K562 (cell line): ENCODE data around the gene DDX5. TPM values are rescaled to one million over a fixed set of nuclear protein-coding genes. Genes with fewer than 3 reads are reported as not detected.
A peak's percentile ranks its signal among the peaks of the same experiment; 100 is the strongest.

Experiments
- ILF3 ChIP-seq: fragments of 450-650 bp; IDR thresholded peaks from 2 replicates; pipeline ENCODE4 v1.6.1; 2018; ENCODE audit warnings: antibody characterized with exemption, mild to moderate bottlenecking, moderate library complexity, borderline replicate concordance
- MAFG ChIP-seq: fragments of 450-650 bp; conservative IDR thresholded peaks from 2 replicates; pipeline ENCODE4 v1.6.1; 2016; ENCODE audit warnings: missing genetic modification characterization, missing compliant biosample characterization
- MTA3 ChIP-seq: fragments of 450-650 bp; formaldehyde crosslinking; IDR thresholded peaks from 2 replicates; pipeline ENCODE4 v1.6.1; 2017; ENCODE audit warnings: mild to moderate bottlenecking, borderline replicate concordance
- NUFIP1 ChIP-seq: fragments of 450-650 bp; IDR thresholded peaks from 2 replicates; pipeline ENCODE4 v1.6.1; 2018; ENCODE audit not compliant: partially characterized antibody
- PRMT5 ChIP-seq: sonication (generic); formaldehyde crosslinking; IDR thresholded peaks from 2 replicates; pipeline ENCODE4 v1.5.0; 2020; ENCODE audit warnings: missing genetic modification reagents
- RBM25 ChIP-seq: fragments of 200-400 bp; formaldehyde crosslinking; IDR thresholded peaks from 2 replicates; pipeline ENCODE4 v1.6.1; 2018; ENCODE audit warnings: low read length, low read depth, moderate library complexity; ENCODE audit not compliant: severe bottlenecking
- RBM39 ChIP-seq: fragments of 200-400 bp; formaldehyde crosslinking; optimal IDR thresholded peaks from 2 replicates; pipeline ENCODE3; 2018; ENCODE audit warnings: low read depth, low read length
- TBP ChIP-seq: optimal IDR thresholded peaks from 2 replicates; pipeline ENCODE3; 2011; ENCODE audit warnings: low read depth, low read length, improper control_type of control experiment
- ZNF174 ChIP-seq: fragments of 250-450 bp; sonication (Bioruptor Pico); IDR thresholded peaks from 2 replicates; pipeline ENCODE4 v1.4.0; 2020; ENCODE audit warnings: mild to moderate bottlenecking
- ZNF274 ChIP-seq: IDR thresholded peaks from 2 replicates; pipeline ENCODE4 v1.6.1; 2011; ENCODE audit warnings: low read depth, mild to moderate bottlenecking, low read length, moderate library complexity, borderline replicate concordance
- ZNF3 ChIP-seq: fragments of 250-450 bp; sonication (Bioruptor Pico); IDR thresholded peaks from 2 replicates; pipeline ENCODE4 v1.5.0; 2021; ENCODE audit warnings: mild to moderate bottlenecking, moderate library complexity
- ZNF347 ChIP-seq: fragments of 450-650 bp; formaldehyde crosslinking; IDR thresholded peaks from 2 replicates; pipeline ENCODE4 v1.4.0; 2020; ENCODE audit warnings: low read depth, mild to moderate bottlenecking, moderate library complexity
- ZNF551 ChIP-seq: fragments of 250-450 bp; sonication (Bioruptor Pico); IDR thresholded peaks from 2 replicates; pipeline ENCODE4 v1.5.0; 2021; ENCODE audit warnings: mild to moderate bottlenecking, moderate library complexity
- polyA plus RNA-seq, 8 experiments: library from polyadenylated mRNA; depleted of rRNA in 4 of 8; stranded (reverse) in 5 of 8; unstranded in 3 of 8; fragments of >200 nt; fragmentation: Nextera tagmentation in 2 of 8; fragmentation: Illumina TruSeq in 1 of 8; extraction: Ambion mirVana in 2 of 8; extraction: Trizol in 1 of 8; gene quantifications; 2 replicates each; pipeline versions ENCODE4 v1.2.1 to v1.2.3, GENCODE V29; 2011 to 2014; ENCODE audit warnings: inconsistent platforms in 1 of 8, missing spikeins in 1 of 8
- total RNA-seq, 7 experiments: library from RNA; depleted of rRNA in 6 of 7; stranded (reverse); fragments of >200 nt in 6 of 7; fragmentation: Illumina TruSeq in 2 of 7; extraction: Trizol in 2 of 7; gene quantifications; 2 replicates each; pipeline versions ENCODE4 v1.2.1 to v1.2.3, GENCODE V29; 2011 to 2021; ENCODE audit warnings: low replicate concordance in 1 of 7
- TF ChIP-seq, protein P1 (sequence below), 2 experiments: fragments of 450-650 bp in 1 of 2; IDR thresholded peaks; 2 replicates each; pipeline ENCODE4 v1.6.1; 2011 to 2017; ENCODE audit warnings: low read depth in 2 of 2, antibody characterized with exemption in 1 of 2, borderline replicate concordance in 1 of 2, low read length in 1 of 2, mild to moderate bottlenecking in 1 of 2, mixed read lengths in 1 of 2; ENCODE audit not compliant: control insufficient read depth in 1 of 2
- TF ChIP-seq, protein P2 (sequence below): sonication (generic); formaldehyde crosslinking; IDR thresholded peaks from 2 replicates; pipeline ENCODE4 v1.8.0; 2022; ENCODE audit warnings: missing genetic modification reagents, mild to moderate bottlenecking, borderline replicate concordance
- TF ChIP-seq, protein P3 (sequence below): fragments of 250-450 bp; sonication (Bioruptor Pico); IDR thresholded peaks from 2 replicates; pipeline ENCODE4 v1.8.0; 2022; ENCODE audit warnings: moderate library complexity, mild to moderate bottlenecking, inconsistent platforms

Gene DDX5
- total and polyA plus RNA-seq, 9 of the 15 experiments (the other 6 are each of a cell fraction or from before 2014, with no cell fraction given): 306 to 1,639 (median 604) TPM

DNA sequence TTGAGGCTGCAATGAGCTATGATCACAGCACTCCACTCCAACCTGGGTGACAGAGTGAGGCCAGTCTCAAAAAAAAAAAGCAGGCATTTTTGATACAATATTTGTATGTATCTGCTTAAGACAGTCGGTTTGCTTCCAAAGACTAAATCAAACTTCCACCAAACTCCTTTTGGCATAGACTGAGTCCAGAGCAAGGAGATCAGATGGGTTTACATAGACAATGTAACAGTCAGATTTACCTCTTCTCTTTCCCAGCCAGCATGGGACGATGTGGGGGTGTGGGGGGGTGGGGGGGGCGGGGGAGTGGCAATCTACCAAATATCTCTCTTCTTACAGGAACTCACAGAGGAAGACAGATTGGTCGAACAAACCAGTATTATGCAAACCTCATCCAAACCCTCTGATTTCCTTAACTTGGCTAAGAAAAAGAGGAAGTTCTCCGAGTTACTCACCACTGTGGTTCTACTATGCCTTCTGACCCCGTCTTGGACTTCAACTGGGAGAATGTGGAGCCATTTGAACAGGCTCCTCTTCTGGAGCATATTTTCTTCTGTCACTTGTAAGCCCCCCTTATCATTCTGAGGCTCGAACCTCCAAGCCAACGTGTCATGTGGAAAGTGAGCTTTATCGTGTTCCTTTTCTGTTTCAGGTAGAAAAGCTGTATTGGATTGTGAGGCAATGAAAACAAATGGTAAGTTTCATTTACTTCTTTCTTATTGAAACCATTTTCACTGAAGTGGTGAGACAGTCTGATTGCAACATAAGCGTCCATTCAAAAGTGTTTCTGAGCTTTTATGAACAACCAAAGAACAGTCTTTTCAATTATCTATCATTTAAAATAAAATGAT is 57.2 kb downstream of the DDX5 start, which contains the start of gene MILR1 (continued):
- TF ChIP-seq, protein P1, sequence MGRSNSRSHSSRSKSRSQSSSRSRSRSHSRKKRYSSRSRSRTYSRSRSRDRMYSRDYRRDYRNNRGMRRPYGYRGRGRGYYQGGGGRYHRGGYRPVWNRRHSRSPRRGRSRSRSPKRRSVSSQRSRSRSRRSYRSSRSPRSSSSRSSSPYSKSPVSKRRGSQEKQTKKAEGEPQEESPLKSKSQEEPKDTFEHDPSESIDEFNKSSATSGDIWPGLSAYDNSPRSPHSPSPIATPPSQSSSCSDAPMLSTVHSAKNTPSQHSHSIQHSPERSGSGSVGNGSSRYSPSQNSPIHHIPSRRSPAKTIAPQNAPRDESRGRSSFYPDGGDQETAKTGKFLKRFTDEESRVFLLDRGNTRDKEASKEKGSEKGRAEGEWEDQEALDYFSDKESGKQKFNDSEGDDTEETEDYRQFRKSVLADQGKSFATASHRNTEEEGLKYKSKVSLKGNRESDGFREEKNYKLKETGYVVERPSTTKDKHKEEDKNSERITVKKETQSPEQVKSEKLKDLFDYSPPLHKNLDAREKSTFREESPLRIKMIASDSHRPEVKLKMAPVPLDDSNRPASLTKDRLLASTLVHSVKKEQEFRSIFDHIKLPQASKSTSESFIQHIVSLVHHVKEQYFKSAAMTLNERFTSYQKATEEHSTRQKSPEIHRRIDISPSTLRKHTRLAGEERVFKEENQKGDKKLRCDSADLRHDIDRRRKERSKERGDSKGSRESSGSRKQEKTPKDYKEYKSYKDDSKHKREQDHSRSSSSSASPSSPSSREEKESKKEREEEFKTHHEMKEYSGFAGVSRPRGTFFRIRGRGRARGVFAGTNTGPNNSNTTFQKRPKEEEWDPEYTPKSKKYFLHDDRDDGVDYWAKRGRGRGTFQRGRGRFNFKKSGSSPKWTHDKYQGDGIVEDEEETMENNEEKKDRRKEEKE (IDR thresholded peaks at IDR 0.05; ENCODE audit: borderline replicate concordance in 1 of 2, control insufficient read depth in 1 of 2, low read depth in 2 of 2, low read length in 1 of 2): no peak
- TF ChIP-seq ILF3 (no peak), MTA3 (no peak), ZNF174 (no peak), NUFIP1 (no peak), RBM39 (no peak), ZNF3 (CRISPR knock-in tag) (no peak), MAFG (tag) (no peak), ZNF274 (no peak), PRMT5 (CRISPR knock-in tag) (no peak), RBM25 (no peak), ZNF551 (CRISPR knock-in tag) (no peak), ZNF347 (CRISPR knock-in tag) (no peak), TBP (peak; percentile 38)
- TF ChIP-seq, protein P2, sequence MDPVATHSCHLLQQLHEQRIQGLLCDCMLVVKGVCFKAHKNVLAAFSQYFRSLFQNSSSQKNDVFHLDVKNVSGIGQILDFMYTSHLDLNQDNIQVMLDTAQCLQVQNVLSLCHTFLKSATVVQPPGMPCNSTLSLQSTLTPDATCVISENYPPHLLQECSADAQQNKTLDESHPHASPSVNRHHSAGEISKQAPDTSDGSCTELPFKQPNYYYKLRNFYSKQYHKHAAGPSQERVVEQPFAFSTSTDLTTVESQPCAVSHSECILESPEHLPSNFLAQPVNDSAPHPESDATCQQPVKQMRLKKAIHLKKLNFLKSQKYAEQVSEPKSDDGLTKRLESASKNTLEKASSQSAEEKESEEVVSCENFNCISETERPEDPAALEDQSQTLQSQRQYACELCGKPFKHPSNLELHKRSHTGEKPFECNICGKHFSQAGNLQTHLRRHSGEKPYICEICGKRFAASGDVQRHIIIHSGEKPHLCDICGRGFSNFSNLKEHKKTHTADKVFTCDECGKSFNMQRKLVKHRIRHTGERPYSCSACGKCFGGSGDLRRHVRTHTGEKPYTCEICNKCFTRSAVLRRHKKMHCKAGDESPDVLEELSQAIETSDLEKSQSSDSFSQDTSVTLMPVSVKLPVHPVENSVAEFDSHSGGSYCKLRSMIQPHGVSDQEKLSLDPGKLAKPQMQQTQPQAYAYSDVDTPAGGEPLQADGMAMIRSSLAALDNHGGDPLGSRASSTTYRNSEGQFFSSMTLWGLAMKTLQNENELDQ (CRISPR knock-in tag): no peak
- TF ChIP-seq, protein P3, sequence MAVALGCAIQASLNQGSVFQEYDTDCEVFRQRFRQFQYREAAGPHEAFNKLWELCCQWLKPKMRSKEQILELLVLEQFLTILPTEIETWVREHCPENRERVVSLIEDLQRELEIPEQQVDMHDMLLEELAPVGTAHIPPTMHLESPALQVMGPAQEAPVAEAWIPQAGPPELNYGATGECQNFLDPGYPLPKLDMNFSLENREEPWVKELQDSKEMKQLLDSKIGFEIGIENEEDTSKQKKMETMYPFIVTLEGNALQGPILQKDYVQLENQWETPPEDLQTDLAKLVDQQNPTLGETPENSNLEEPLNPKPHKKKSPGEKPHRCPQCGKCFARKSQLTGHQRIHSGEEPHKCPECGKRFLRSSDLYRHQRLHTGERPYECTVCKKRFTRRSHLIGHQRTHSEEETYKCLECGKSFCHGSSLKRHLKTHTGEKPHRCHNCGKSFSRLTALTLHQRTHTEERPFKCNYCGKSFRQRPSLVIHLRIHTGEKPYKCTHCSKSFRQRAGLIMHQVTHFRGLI (CRISPR knock-in tag): 0 out of 2 replicates have a peak, but pooled peaks have one; percentile 37
